Activated CD8-positive, alpha-beta T cell treated with anti-CD3 and anti-CD28 coated beads for 36 hours (primary cell): ENCODE data around the gene MEGF9. TPM values are rescaled to one million over a fixed set of nuclear protein-coding genes. Genes with fewer than 3 reads are reported as not detected.

Experiments
- ATAC-seq: fragments of 200-7000 bp; cut with Tn5 transposase; one replicate; pipeline ENCODE4 v1.10.0; 2021; ENCODE audit warnings: mild to moderate bottlenecking, moderate library complexity
- CTCF ChIA-PET: fragments of 350-600 bp; sonication (Branson Sonifier 250); formaldehyde crosslinking; loops from one replicate; lab custom pipeline; 2021; ENCODE audit warnings: antibody characterized with exemption; lab: Charles Lee
- POLR2A ChIA-PET: fragments of 350-600 bp; sonication (Branson Sonifier 250); formaldehyde crosslinking; loops from one replicate; lab custom pipeline; 2021; ENCODE audit warnings: antibody characterized with exemption; lab: Charles Lee
- DNase-seq: peaks from one replicate; pipeline ENCODE4 v3.0.0-alpha.2; 2020
- H3K27ac Mint-ChIP-seq: one replicate; pipeline ENCODE4 v1.8.0; 2021; ENCODE audit warnings: mild to moderate bottlenecking, mixed read lengths
- H3K27me3 Mint-ChIP-seq: one replicate; pipeline ENCODE4 v1.8.0; 2021; ENCODE audit warnings: mixed read lengths
- H3K36me3 Mint-ChIP-seq: one replicate; pipeline ENCODE4 v1.8.0; 2021; ENCODE audit warnings: low read depth, mixed read lengths
- H3K4me1 Mint-ChIP-seq: one replicate; pipeline ENCODE4 v1.8.0; 2021; ENCODE audit warnings: low read depth, mixed read lengths
- H3K4me3 Mint-ChIP-seq: one replicate; pipeline ENCODE4 v1.8.0; 2021; ENCODE audit warnings: mild to moderate bottlenecking, moderate library complexity, mixed read lengths
- H3K9me3 Mint-ChIP-seq: one replicate; pipeline ENCODE4 v1.8.0; 2021; ENCODE audit warnings: mixed read lengths
- intact Hi-C: fragments of 100-400 bp; cut with micrococcal nuclease; formaldehyde crosslinking; loops from one replicate; pipeline ENCODE4 v1.10.0; 2022
- total RNA-seq, 2 experiments: library from RNA; stranded (reverse); gene quantifications; one replicate each; pipeline ENCODE4 v1.2.3, GENCODE V29; 2021
- TF ChIP-seq, protein P1 (sequence below): fragments of 200-600 bp; IDR thresholded peaks from one replicate; pipeline ENCODE4 v1.8.0; 2022; ENCODE audit warnings: antibody characterized with exemption, mild to moderate bottlenecking

The MEGF9 gene
- total RNA-seq, 2 experiments from 2014 or later = 3.0 to 3.2 TPM

DNA sequence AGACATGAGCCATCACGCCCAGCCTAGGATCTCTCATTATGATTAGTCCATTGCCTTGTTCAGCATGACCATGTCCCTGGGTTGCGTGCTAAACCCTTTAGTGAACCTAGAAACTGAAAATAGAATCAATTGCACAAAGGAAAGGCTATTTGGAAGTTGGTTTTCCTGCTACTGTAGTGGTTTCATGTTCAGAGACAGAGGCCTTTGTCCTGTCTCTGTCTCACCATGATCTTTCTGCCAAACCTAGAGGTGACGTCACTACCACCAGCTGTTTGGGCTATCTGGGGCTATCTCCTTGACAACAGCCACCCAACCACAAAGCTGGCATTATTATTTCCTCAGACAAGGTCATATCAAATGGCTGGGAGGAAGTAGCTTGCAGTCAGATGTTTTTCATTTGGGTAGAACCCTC lies 130.3 kb downstream of the MEGF9 start:
- H3K36me3 Mint-ChIP-seq = peaks cover 5% of the 10 kb centered on the region
- peaks cover 17% of the 10 kb centered on the region for H3K4me1 Mint-ChIP-seq
- peak overlapping the region; percentile 0 for H3K27ac Mint-ChIP-seq
- ChIA-PET POLR2A (no interaction called here), CTCF (no interaction called here)
- no peaks in the 10 kb centered on the region for H3K27me3 Mint-ChIP-seq
- TF ChIP-seq, protein P1, sequence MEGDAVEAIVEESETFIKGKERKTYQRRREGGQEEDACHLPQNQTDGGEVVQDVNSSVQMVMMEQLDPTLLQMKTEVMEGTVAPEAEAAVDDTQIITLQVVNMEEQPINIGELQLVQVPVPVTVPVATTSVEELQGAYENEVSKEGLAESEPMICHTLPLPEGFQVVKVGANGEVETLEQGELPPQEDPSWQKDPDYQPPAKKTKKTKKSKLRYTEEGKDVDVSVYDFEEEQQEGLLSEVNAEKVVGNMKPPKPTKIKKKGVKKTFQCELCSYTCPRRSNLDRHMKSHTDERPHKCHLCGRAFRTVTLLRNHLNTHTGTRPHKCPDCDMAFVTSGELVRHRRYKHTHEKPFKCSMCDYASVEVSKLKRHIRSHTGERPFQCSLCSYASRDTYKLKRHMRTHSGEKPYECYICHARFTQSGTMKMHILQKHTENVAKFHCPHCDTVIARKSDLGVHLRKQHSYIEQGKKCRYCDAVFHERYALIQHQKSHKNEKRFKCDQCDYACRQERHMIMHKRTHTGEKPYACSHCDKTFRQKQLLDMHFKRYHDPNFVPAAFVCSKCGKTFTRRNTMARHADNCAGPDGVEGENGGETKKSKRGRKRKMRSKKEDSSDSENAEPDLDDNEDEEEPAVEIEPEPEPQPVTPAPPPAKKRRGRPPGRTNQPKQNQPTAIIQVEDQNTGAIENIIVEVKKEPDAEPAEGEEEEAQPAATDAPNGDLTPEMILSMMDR = no peak
- H3K4me3 Mint-ChIP-seq = no peak overlapping the region
- DNase-seq (peak; percentile 70), ATAC-seq (peak; percentile 10)
- H3K9me3 Mint-ChIP-seq = no peaks in the 10 kb centered on the region
- intact Hi-C loops = no loop called here

DNA sequence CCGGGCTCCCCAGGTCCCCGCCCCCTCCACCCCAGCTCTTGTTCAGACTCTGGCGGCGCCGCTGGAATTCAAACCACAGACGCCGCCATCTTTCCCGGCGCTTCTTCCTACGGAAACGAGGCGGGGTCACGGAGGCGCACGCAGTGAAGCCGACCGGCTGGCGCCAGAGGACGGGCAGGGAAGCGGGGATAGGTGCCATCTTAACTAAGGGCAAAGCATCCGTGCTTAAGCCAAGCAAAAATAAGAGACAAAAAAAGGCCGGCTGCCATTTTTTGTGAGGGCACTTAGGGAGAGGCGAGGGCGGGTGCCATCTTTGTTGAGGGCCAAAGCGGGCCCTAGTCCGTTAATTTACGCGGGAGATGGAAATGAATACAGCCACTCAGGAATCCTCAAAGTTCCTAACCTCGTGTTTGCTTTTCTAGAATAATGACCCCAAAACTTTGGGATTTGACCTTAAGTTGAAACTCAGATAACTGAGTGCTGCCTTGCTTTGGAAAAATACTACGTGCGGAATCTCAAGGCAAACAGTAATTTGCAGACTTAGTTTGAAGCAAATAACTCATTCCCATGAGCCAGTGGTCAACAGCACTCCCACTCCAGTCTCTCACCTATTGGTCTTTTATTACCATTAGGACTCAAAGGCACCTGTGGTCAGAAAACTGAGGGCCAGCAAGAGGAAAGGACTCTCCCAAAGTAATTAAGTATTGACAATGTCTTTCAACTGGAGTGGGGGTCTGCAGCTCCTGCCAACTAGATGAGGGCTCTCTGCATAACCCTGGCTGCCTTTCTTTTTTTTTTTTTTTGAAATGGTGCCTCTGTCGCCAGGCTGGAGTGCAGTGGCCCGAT lies 134.0 kb downstream of the MEGF9 start, which contains the start of gene CDK5RAP2:
TSS of gene CDK5RAP2 (minus strand) at position 117 of the 846 bp plus-strand sequence. CDS start 189 bp downstream, outside the sequence.
- no peaks in the 10 kb centered on the region for H3K27me3 Mint-ChIP-seq
- POLR2A ChIA-PET = interaction anchor here (0.9 kb wide), 1 partner anchor 15 kb away, joined by 6 read pairs; no protein-coding TSS in a partner anchor
- no peaks in the 10 kb centered on the region for H3K9me3 Mint-ChIP-seq
- peaks cover 17% of the 10 kb centered on the region for H3K36me3 Mint-ChIP-seq
- peak; percentile 94 for DNase-seq
- TF ChIP-seq, protein P1 = no peak
- H3K4me1 Mint-ChIP-seq = peaks cover 46% of the 10 kb centered on the region
- peak within 1 kb of the TSS; percentile 94 for H3K27ac Mint-ChIP-seq
- intact Hi-C loops = no loop called here
- peak within 1 kb of the TSS; percentile 99 for H3K4me3 Mint-ChIP-seq
- peak; percentile 97 for ATAC-seq
- CTCF ChIA-PET = interaction anchor here (1.4 kb wide), 1 partner anchor 401 kb away, joined by 3 read pairs; no protein-coding TSS in a partner anchor

DNA sequence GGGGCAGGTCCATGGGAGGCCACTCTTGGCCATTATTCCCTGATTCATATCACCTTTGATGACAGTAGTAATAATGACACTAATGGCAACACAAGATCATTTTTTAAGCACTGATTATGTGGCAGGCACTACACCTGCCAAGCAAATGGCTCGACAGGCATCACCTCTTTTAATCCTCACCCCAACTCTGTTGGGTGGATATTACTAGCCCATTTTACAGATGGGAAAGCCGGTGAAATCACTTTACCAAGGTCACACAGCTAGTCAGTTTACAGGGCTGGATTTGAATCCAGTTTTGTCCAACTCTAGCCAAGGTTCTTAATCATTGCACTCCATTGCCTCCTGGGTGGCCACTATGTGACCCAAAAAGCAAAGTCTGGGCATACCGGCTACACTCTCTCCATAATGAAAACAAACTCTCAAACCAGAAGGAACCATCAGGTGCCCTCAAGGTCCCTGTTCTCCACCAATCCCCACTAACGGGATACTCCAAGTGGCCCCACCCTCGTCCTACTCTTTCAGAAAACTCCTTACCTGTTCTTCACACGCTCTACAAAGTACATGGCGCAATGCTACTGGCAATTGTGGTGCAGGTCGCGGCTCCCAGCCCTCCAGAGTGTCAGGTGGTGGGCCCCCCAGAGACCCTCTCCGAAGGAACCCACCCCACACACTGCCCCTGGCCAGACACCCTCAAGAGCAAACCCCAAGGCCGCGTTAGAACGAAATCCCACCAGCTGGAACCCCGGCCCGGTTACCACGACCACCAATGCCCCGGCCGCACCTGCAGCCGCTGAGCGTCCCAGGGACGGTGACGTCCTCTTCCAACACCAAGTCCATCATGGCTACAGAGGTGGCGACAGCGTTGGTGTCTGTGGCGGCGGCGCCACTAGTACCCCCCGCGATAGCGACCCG lies 134.9 kb downstream of the MEGF9 start:
- H3K4me1 Mint-ChIP-seq = peaks cover 49% of the 10 kb centered on the region
- peak overlapping the region; percentile 94 for H3K27ac Mint-ChIP-seq
- CTCF ChIA-PET = no interaction called here
- POLR2A ChIA-PET = interaction anchor here (0.9 kb wide), 1 partner anchor 14 kb away, joined by 6 read pairs; no protein-coding TSS in a partner anchor
- H3K4me3 Mint-ChIP-seq = peak overlapping the region; percentile 99
- peak; percentile 35 for ATAC-seq
- intact Hi-C loops = no loop called here
- no peaks in the 10 kb centered on the region for H3K27me3 Mint-ChIP-seq
- TF ChIP-seq, protein P1 = no peak
- H3K9me3 Mint-ChIP-seq = no peaks in the 10 kb centered on the region
- no peak for DNase-seq
- peaks cover 17% of the 10 kb centered on the region for H3K36me3 Mint-ChIP-seq

DNA sequence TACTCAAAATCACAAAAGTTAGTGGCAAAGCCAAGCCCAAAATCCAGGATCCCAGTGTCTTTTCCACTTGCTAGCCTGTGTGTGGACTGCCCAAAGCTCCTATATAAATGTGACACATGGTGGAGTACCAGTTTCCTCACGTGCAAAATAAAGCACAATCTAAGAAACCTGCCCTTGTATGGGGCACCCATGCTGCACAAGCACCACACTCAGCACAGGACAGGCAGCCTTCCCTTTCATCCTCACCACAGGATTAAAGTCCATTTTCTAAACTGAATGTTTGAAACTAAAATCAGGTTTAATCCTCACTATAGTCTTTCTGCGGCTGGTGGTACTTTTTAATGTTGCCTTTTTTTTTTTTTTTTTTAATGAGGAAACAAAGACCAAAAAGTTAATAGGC lies 139.8 kb downstream of the MEGF9 start:
- peaks cover 22% of the 10 kb centered on the region for H3K36me3 Mint-ChIP-seq
- no peak overlapping the region for H3K4me3 Mint-ChIP-seq
- ChIA-PET CTCF (no interaction called here), POLR2A (no interaction called here)
- H3K4me1 Mint-ChIP-seq = peaks cover 39% of the 10 kb centered on the region
- ATAC-seq = no peak
- intact Hi-C loops = no loop called here
- DNase-seq = no peak
- TF ChIP-seq, protein P1 = no peak
- peak overlapping the region; percentile 12 for H3K27ac Mint-ChIP-seq
- no peaks in the 10 kb centered on the region for H3K9me3 Mint-ChIP-seq
- no peaks in the 10 kb centered on the region for H3K27me3 Mint-ChIP-seq
